Body of pancreas (tissue), 4 donors: ENCODE results near the gene CROCC. TPM values are rescaled to one million over a fixed set of nuclear protein-coding genes. Genes with fewer than 3 reads are reported as not detected.

Source experiments
- ATAC-seq: fragments of 150-250 bp; one replicate; pipeline ENCODE4 v1.9.1; 2016
- DNase-seq, 4 donors: peaks; one replicate each; pipeline ENCODE4 v3.0.0-alpha.2; 2019
- H3K27ac ChIP-seq, 4 donors: fragments of 200-600 bp; sonication (generic); 1 replicate in 3 of 4; 2 replicates in 1 of 4; pipeline versions ENCODE4 v1.5.1 to v1.6.1; 2016 to 2019; ENCODE audit warnings: mild to moderate bottlenecking in 1 of 4, mixed read lengths in 1 of 4, moderate library complexity in 1 of 4
- H3K27me3 ChIP-seq, 2 donors: fragments of 200-600 bp; sonication (generic); one replicate each; pipeline ENCODE4 v1.6.0; 2016; ENCODE audit warnings: mild to moderate bottlenecking in 1 of 2
- H3K36me3 ChIP-seq, 2 donors: fragments of 200-600 bp; sonication (generic); replicated peaks in 1 of 2; 2 replicates each; pipeline ENCODE4 v1.5.1; 2016; ENCODE audit warnings: low read depth in 2 of 2; ENCODE audit not compliant: insufficient read depth in 1 of 2
- H3K4me1 ChIP-seq: fragments of 200-600 bp; sonication (generic); one replicate; pipeline ENCODE4 v1.6.0; 2016
- H3K4me3 ChIP-seq, 2 donors: fragments of 200-600 bp; sonication (generic); 1 replicate in 1 of 2; 2 replicates in 1 of 2; pipeline ENCODE4 v1.5.1; 2016 to 2019
- H3K9me3 ChIP-seq, 3 donors: fragments of 200-600 bp; sonication (generic); 1 replicate in 2 of 3; 2 replicates in 1 of 3; pipeline ENCODE4 v1.5.1; 2016
- POLR2A ChIP-seq, 3 donors: fragments of 450-650 bp; IDR thresholded peaks; one replicate each; pipeline ENCODE4 v1.6.1; 2016; ENCODE audit warnings: antibody characterized with exemption in 3 of 3, mild to moderate bottlenecking in 2 of 3
- WGBS, 2 donors: methylation state at CpG; one replicate each; pipeline ENCODE4 v1.1.5; 2017; 5-methylcytosine and 5-hydroxymethylcytosine counted together
- intact Hi-C: fragments of 100-400 bp; cut with DNase I; formaldehyde crosslinking; loops from one replicate; pipeline ENCODE4 v1.15.1; 2023
- total RNA-seq, 2 donors: library from RNA; depleted of rRNA; stranded (reverse); fragments of >200 nt; gene quantifications; one replicate each; pipeline ENCODE4 v1.1.0, GENCODE V29; 2016
- TF ChIP-seq, protein P1 (sequence below), 7 experiments: fragments of 450-650 bp in 4 of 7; fragments of 200-600 bp in 3 of 7; sonication (generic) in 3 of 7; IDR thresholded peaks; one replicate each; pipeline ENCODE4 v1.5.1; 2016 to 2019; ENCODE audit warnings: antibody characterized with exemption in 7 of 7

Gene CROCC
- total RNA-seq, 2 donors from 2014 or later: 49.8 to 151 TPM

DNA sequence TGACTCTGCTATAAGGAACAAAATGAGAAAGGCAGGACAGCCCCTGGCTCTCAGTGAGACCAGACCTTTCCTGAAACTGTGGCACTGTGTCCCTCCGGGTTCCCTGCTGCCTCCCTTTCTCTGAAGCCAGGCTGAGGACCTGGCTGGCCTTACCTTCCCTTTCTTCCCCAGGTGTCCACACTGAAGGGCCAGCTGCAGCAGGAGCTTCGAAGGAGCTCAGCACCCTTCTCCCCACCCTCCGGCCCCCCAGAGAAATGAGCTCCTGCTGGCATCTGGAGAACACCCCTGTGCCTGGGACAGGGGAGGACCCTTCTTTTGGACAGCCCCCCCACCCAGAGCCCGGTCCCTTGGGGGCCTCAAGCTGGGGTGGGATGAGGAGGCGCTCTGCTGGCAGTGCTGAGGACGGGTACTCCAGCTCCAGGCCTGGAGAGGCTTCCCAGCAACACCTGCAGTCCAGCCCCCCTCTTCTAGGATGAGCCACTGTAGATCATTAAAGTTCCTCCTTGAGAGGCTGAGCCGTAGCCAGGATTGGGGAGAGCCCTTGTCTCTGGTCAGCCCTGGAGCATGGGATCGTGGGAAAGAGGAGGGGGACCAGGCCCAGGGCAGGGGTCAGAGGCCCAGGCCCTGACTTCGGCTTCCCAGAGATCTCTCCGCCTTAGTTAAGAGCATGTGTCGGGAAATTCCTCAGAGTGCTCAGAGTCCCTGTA is 50.6 kb downstream of the CROCC start:
- no peaks in the 10 kb centered on the region for H3K9me3 ChIP-seq
- H3K27me3 ChIP-seq: no peaks in the 10 kb centered on the region
- ATAC-seq (no peak), DNase-seq (no peak)
- WGBS, 2 donors: 86 to 91% methylated on average over 8 to 11 of the region's 11 CpGs
- peaks cover 0 to 4% of the 10 kb centered on the region in 2 donors for H3K36me3 ChIP-seq
- H3K4me3 ChIP-seq: no peak overlapping the region
- H3K4me1 ChIP-seq: no peaks in the 10 kb centered on the region
- no peak for TF ChIP-seq POLR2A (IDR thresholded peaks at IDR 0.05)
- TF ChIP-seq, protein P1, sequence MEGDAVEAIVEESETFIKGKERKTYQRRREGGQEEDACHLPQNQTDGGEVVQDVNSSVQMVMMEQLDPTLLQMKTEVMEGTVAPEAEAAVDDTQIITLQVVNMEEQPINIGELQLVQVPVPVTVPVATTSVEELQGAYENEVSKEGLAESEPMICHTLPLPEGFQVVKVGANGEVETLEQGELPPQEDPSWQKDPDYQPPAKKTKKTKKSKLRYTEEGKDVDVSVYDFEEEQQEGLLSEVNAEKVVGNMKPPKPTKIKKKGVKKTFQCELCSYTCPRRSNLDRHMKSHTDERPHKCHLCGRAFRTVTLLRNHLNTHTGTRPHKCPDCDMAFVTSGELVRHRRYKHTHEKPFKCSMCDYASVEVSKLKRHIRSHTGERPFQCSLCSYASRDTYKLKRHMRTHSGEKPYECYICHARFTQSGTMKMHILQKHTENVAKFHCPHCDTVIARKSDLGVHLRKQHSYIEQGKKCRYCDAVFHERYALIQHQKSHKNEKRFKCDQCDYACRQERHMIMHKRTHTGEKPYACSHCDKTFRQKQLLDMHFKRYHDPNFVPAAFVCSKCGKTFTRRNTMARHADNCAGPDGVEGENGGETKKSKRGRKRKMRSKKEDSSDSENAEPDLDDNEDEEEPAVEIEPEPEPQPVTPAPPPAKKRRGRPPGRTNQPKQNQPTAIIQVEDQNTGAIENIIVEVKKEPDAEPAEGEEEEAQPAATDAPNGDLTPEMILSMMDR (IDR thresholded peaks at IDR 0.05): no peak
- no peak overlapping the region for H3K27ac ChIP-seq
- intact Hi-C loops: loop anchor here (10.0 kb wide), 1 partner anchor 52 kb away; no protein-coding TSS in a partner anchor

DNA sequence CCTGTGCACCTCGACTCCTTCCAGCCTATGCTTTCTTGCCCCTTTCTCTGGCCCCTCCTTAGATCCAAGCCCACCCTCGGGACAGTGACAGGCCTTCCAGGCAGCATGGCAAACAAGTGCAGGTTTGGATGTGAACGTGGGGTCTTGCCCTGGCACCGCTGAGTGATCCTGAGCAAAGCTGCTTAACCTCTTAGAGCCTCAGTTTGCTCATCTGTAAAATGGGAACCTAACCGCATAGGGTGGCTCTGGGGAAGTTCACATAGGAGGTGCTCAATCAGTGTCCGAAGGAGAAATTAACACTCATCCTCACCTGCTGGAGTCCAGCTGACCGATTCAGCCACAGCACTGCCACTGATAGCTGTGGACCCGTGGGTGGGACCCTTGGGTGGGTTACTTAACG is 51.5 kb downstream of the CROCC start:
- ATAC-seq (no peak), DNase-seq (no peak)
- H3K4me3 ChIP-seq: no peak overlapping the region
- 80 to 87% methylated on average over 8 to 9 of the region's 9 CpGs for WGBS, 2 donors
- peaks cover 0 to 4% of the 10 kb centered on the region in 2 donors for H3K36me3 ChIP-seq
- H3K4me1 ChIP-seq: no peaks in the 10 kb centered on the region
- H3K9me3 ChIP-seq: no peaks in the 10 kb centered on the region
- intact Hi-C loops: loop anchor here (10.0 kb wide), 1 partner anchor 52 kb away; no protein-coding TSS in a partner anchor
- no peaks in the 10 kb centered on the region for H3K27me3 ChIP-seq
- no peak overlapping the region for H3K27ac ChIP-seq
- TF ChIP-seq POLR2A (IDR thresholded peaks at IDR 0.05): no peak
- TF ChIP-seq, protein P1 (IDR thresholded peaks at IDR 0.05): no peak

DNA sequence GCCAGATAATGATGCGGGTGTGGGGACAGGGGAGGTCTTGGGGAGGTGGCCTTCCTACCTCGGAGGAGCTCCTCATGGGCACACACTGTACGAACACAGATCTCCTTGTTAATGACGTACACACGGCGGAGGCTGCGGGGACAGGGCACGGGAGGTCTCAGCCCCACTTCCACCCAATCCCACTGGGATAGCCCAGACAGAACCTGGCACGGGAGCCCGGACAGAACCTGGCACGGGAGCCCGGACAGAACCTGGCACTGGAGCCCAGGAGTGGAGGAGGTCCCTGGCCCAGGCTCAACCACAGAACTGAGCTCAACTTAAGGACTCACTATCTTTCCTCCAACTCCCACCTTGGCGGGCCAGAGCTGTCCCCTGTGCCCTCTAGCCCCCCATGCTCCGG is 53.5 kb downstream of the CROCC start:
- Histone ChIP-seq H3K27ac (no peak overlapping the region), H3K4me3 (no peak overlapping the region), H3K27me3 (no peaks in the 10 kb centered on the region), H3K4me1 (peaks cover under 1% of the 10 kb centered on the region), H3K36me3 (no peaks in the 10 kb centered on the region), H3K9me3 (no peaks in the 10 kb centered on the region)
- intact Hi-C loops: loop anchor here (10.0 kb wide), 1 partner anchor 50 kb away; no protein-coding TSS in a partner anchor
- DNase-seq: no peak
- no peak for ATAC-seq
- 55 to 67% methylated on average over 9 to 14 of the region's 14 CpGs for WGBS, 2 donors
- TF ChIP-seq, protein P1 (IDR thresholded peaks at IDR 0.05): no peak
- no peak for TF ChIP-seq POLR2A (IDR thresholded peaks at IDR 0.05)

DNA sequence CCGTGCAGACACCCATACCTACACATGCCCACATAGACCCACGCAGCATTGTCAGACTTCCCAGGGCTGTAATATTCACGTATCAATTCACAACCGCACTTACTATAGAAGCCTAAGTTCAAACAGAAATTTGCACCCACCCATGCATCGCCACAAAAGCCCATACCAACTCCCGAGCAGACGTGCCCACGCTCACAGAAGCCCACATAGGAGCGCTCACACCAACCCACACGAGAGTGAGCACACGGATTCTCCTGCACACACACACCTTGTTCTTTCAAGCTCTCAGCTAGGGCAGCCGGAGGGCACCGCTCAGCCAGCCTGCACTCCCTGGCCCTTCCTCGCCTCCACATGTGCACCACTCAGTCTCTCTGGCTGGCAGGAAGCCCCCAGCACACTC is 54.1 kb downstream of the CROCC start:
- H3K4me1 ChIP-seq: peaks cover 6% of the 10 kb centered on the region
- DNase-seq: no peak
- ATAC-seq: no peak
- no peaks in the 10 kb centered on the region for H3K36me3 ChIP-seq
- H3K9me3 ChIP-seq: no peaks in the 10 kb centered on the region
- TF ChIP-seq, protein P1 (IDR thresholded peaks at IDR 0.05): no peak
- TF ChIP-seq POLR2A (IDR thresholded peaks at IDR 0.05): no peak
- H3K27ac ChIP-seq: no peak overlapping the region
- WGBS, 2 donors: 86 to 94% methylated on average over 14 of the region's 14 CpGs
- no peaks in the 10 kb centered on the region for H3K27me3 ChIP-seq
- H3K4me3 ChIP-seq: no peak overlapping the region
- intact Hi-C loops: loop anchor here (10.0 kb wide), 1 partner anchor 49 kb away; no protein-coding TSS in a partner anchor
